Measurements from ENCODE around the gene POU6F2.

DNA sequence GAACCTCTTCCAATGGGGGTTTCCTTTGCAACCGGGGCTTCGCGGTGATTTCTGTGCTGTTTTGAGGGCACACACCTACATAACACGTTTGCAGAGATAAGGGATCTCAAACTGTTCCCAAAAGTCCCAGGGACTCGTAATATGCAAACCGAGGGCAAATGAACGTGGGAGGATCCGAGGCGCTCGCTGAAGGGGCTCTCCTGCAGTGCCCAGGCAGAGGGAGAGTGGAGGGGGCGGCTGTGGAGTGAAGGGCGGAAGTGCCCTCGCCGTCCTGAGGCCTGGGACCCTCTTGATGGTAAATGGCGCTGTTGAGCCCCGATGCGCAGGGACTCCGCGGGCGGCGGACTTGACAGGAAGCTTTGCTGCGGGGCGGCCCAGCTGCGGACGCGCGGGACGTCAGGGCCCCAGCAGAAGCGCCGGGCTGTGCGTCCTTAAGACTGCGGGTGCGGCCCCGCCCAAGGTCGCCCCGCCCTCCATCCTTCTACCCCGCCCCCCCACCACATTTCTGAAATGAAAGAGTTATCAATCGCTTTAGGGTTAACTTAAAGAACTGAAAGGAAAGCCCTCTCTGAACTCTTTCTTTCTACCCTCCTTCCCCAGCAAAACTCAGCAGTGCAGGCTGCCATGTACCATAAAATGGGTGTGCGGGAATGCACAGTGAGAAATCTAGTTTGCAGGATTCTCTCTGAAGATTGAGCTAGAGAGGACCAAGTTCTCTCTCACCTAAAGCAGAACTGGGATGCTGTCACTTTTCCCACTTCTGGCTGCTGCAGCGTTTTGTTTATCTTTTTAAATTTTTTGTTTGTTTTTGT is 436.7 kb downstream of the POU6F2 start:
- TF ChIP-seq, protein P1, sequence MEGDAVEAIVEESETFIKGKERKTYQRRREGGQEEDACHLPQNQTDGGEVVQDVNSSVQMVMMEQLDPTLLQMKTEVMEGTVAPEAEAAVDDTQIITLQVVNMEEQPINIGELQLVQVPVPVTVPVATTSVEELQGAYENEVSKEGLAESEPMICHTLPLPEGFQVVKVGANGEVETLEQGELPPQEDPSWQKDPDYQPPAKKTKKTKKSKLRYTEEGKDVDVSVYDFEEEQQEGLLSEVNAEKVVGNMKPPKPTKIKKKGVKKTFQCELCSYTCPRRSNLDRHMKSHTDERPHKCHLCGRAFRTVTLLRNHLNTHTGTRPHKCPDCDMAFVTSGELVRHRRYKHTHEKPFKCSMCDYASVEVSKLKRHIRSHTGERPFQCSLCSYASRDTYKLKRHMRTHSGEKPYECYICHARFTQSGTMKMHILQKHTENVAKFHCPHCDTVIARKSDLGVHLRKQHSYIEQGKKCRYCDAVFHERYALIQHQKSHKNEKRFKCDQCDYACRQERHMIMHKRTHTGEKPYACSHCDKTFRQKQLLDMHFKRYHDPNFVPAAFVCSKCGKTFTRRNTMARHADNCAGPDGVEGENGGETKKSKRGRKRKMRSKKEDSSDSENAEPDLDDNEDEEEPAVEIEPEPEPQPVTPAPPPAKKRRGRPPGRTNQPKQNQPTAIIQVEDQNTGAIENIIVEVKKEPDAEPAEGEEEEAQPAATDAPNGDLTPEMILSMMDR (IDR thresholded peaks at IDR 0.05; ENCODE audit: low read depth, low read length, poor library complexity, severe bottlenecking): peak; percentile 34
- no peak for TF ChIP-seq EZH2phosphoT487 (IDR thresholded peaks at IDR 0.05; ENCODE audit: borderline replicate concordance, low read length)

All from DOHH2 (cell line).